Kidney (tissue), 14 donors: ENCODE results near the gene SELENOK. TPM values are rescaled to one million over a fixed set of nuclear protein-coding genes. Genes with fewer than 3 reads are reported as not detected.

ENCODE experiments used
- DNase-seq, 5 donors: peaks; one replicate each; pipeline ENCODE4 v3.0.0-alpha.2; 2013 to 2020
- FAIRE-seq: peaks from 2 replicates; lab custom pipeline; 2012; peaks lifted over from hg19 to GRCh38; lab: Jason Lieb, UNC
- H3K27ac ChIP-seq, 2 donors: one replicate each; pipeline ENCODE4 v1.7.0; 2013; ENCODE audit warnings: low read depth in 2 of 2, low read length in 2 of 2, inconsistent platforms in 1 of 2
- H3K27me3 ChIP-seq: one replicate; pipeline ENCODE4 v1.7.1; 2013; ENCODE audit warnings: low read length, inconsistent platforms; ENCODE audit not compliant: control insufficient read depth, insufficient read depth
- H3K36me3 ChIP-seq, 3 donors: one replicate each; pipeline versions ENCODE4 v1.7.0 to v1.7.1; 2013; ENCODE audit warnings: low read length in 3 of 3, control low read depth in 1 of 3, inconsistent platforms in 1 of 3; ENCODE audit not compliant: insufficient read depth in 3 of 3, control insufficient read depth in 2 of 3
- H3K4me1 ChIP-seq, 3 donors: one replicate each; pipeline versions ENCODE4 v1.7.0 to v1.7.1; 2013; ENCODE audit warnings: low read length in 3 of 3, inconsistent platforms in 1 of 3, low read depth in 1 of 3; ENCODE audit not compliant: control insufficient read depth in 2 of 3, insufficient read depth in 2 of 3
- H3K4me3 ChIP-seq, 3 donors: one replicate each; pipeline versions ENCODE4 v1.7.0 to v1.8.1; 2013; ENCODE audit warnings: low read length in 3 of 3, control low read depth in 1 of 3, inconsistent platforms in 1 of 3
- H3K9ac ChIP-seq, 3 donors: one replicate each; pipeline versions ENCODE4 v1.7.0 to v1.7.1; 2013; ENCODE audit warnings: low read length in 3 of 3, control low read depth in 1 of 3, inconsistent platforms in 1 of 3
- H3K9me3 ChIP-seq, 3 donors: one replicate each; pipeline versions ENCODE4 v1.7.0 to v1.7.1; 2013; ENCODE audit warnings: low read length in 3 of 3, control low read depth in 1 of 3, inconsistent platforms in 1 of 3; ENCODE audit not compliant: control insufficient read depth in 2 of 3, insufficient read depth in 1 of 3
- intact Hi-C: fragments of 100-400 bp; cut with DNase I; formaldehyde crosslinking; loops from one replicate; pipeline ENCODE4 v1.11.1; 2022
- polyA plus RNA-seq: library from polyadenylated mRNA; stranded (reverse); fragments of 350-450 nt; fragmentation: Illumina TruSeq; extraction: RNeasy Lipid Tissue Mini Kit (QIAGEN cat#74804); gene quantifications from one replicate; pipeline ENCODE4 v1.2.3, GENCODE V29; 2014; ENCODE audit warnings: low read depth, low replicate concordance; ENCODE audit not compliant: insufficient read depth
- total RNA-seq: library from RNA; stranded (reverse); fragmentation: NEBNext Ultra II Directional; extraction: Animal tissue kit (Norgen Biotek cat#: 25700); gene quantifications from one replicate; pipeline ENCODE4 v1.2.1, GENCODE V29; 2021
- TF ChIP-seq, protein P1 (sequence below): IDR thresholded peaks from 3 replicates; pipeline ENCODE4 v1.5.1; 2012; ENCODE audit warnings: mild to moderate bottlenecking, moderate library complexity, borderline replicate concordance; ENCODE audit not compliant: insufficient read depth; ENCODE audit errors: extremely low read depth
- donor health status: control.
- donor health status: control.
- donor health status: control.
- donor health status: control.
- donor health status: control.
- donor health status: DM: yes; HTN: yes; CAD: no.
- donor health status: Normal renal cell carcinoma (clear cell type).

Gene SELENOK
- total and polyA plus RNA-seq, 2 donors from 2014 or later: 51.0 to 106 TPM

DNA sequence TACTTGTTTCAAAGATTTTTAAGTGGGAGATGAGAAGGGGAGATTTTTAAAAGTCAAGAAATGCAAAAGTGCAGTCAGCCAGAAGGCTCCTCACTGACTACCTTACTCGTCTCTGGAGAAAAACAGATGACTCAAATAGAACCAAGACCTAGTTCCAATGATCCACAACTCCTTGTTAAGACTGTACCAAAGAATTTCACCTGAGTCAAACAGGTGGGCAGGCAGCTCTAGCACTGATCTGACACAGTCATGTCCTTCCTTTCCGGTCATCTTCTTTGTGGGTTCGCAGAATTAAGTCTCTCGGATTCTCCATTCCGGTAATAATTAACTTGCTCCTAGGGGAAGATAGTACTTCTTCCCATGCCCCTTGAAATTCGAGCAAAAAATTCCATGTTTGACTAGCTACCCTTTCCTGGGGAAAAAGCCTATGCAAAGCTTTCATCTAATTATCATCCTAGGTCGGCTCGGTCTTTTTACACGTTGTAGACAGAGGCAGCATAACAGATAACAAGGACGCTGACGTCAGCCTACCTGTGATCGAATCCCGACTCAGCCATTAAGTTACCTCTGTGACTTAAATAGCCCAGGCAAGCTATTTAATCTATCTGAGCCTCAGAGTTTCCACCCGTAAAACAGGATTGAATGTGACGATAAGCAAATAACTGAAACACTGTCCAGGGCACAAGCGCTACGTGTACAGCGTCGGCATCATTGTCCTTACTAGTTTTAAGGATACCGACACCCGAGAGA, 758 bp downstream of the SELENOK start:
- H3K4me1 ChIP-seq: peaks cover 0 to 9% (median 3%) of the 10 kb centered on the region in 3 donors
- peak overlapping the region; percentile 91 to 95 for H3K27ac ChIP-seq
- no peaks in the 10 kb centered on the region for H3K27me3 ChIP-seq
- H3K36me3 ChIP-seq: peaks cover 0 to 2% (median 0%) of the 10 kb centered on the region in 3 donors
- H3K4me3 ChIP-seq: peak overlapping the region; percentile 96 to 99 (median 97)
- FAIRE-seq (no peak), DNase-seq (peak in 3 of 5 donors; percentile 25 to 63 (median 62))
- H3K9ac ChIP-seq: peak overlapping the region; percentile 89 to 99 (median 94)
- TF ChIP-seq, protein P1, sequence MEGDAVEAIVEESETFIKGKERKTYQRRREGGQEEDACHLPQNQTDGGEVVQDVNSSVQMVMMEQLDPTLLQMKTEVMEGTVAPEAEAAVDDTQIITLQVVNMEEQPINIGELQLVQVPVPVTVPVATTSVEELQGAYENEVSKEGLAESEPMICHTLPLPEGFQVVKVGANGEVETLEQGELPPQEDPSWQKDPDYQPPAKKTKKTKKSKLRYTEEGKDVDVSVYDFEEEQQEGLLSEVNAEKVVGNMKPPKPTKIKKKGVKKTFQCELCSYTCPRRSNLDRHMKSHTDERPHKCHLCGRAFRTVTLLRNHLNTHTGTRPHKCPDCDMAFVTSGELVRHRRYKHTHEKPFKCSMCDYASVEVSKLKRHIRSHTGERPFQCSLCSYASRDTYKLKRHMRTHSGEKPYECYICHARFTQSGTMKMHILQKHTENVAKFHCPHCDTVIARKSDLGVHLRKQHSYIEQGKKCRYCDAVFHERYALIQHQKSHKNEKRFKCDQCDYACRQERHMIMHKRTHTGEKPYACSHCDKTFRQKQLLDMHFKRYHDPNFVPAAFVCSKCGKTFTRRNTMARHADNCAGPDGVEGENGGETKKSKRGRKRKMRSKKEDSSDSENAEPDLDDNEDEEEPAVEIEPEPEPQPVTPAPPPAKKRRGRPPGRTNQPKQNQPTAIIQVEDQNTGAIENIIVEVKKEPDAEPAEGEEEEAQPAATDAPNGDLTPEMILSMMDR: no peak
- no peaks in the 10 kb centered on the region for H3K9me3 ChIP-seq
- intact Hi-C loops: no loop called here

DNA sequence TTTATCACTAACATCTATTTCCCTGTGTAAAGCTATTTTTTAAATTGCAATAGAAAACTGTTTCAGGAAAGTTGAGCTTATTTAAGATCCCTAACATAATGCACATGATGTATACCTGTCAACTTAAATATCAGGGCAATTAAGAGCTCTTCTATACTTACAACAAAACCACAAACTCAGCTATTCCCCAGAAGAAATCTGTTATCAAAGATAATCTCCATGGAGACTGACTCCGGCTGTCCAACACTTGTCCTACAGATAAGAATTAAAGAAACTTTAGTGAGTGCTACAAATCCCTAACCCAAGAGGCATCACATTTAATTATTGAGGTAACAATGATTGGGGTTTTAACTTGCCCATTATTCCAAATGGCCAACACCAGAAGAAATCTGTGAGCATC, 3.4 kb downstream of the SELENOK start:
- DNase-seq (no peak), FAIRE-seq (no peak)
- H3K27me3 ChIP-seq: no peaks in the 10 kb centered on the region
- H3K4me3 ChIP-seq: no peak overlapping the region
- no peak overlapping the region for H3K9ac ChIP-seq
- TF ChIP-seq, protein P1: no peak
- H3K36me3 ChIP-seq: peaks cover 3 to 7% (median 4%) of the 10 kb centered on the region in 3 donors
- no peaks in the 10 kb centered on the region for H3K9me3 ChIP-seq
- H3K27ac ChIP-seq: no peak overlapping the region
- intact Hi-C loops: no loop called here
- peaks cover 0 to 9% (median 3%) of the 10 kb centered on the region in 3 donors for H3K4me1 ChIP-seq

DNA sequence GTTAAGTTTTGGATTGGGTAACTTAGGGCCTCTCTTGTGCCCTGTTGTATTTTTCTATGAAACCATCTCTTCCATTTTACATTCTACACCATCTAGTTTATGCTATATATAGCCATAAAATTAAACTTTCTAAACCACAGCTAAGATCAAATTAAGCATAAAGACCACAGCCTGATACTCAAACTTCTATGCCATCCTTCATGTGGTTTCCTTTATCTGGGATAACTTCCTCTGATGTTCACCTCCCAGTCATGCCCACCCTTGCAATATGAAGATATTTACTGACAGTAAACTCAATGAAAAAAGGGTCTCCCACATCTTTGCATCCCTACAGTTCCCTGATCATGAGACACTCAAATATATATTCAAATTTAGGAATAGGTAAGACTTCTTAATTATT, 4.2 kb downstream of the SELENOK start:
- no peak for FAIRE-seq
- Histone ChIP-seq H3K9me3 (no peaks in the 10 kb centered on the region), H3K9ac (no peak overlapping the region), H3K4me3 (no peak overlapping the region), H3K36me3 (peaks cover 3 to 7% (median 4%) of the 10 kb centered on the region in 3 donors), H3K27me3 (no peaks in the 10 kb centered on the region), H3K27ac (no peak overlapping the region), H3K4me1 (peaks cover 0 to 9% (median 3%) of the 10 kb centered on the region in 3 donors)
- intact Hi-C loops: no loop called here
- DNase-seq: no peak
- TF ChIP-seq, protein P1: no peak
